K562 (cell line): ENCODE results near the gene FASTKD1.

Experiments used
- CBX3 ChIP-seq, 2 experiments: IDR thresholded peaks; 1 replicate in 1 of 2; 2 replicates in 1 of 2; pipeline ENCODE4 v1.6.1; 2012; ENCODE audit warnings: inconsistent platforms in 2 of 2, low read length in 2 of 2, borderline replicate concordance in 1 of 2, control low read depth in 1 of 2
- FOS ChIP-seq: IDR thresholded peaks from 3 replicates; pipeline ENCODE4 v1.6.1; 2011; ENCODE audit not compliant: insufficient read length; ENCODE audit errors: extremely low read depth
- POLR2A ChIP-seq: fragments of 450-650 bp; conservative IDR thresholded peaks from 2 replicates; pipeline ENCODE4 v1.6.1; 2016
- REST ChIP-seq, 2 experiments: fragments of 450-650 bp; formaldehyde crosslinking in 1 of 2; IDR thresholded peaks; 2 replicates each; pipeline versions ENCODE4 v1.4.0 to v1.6.1; 2014 to 2020; ENCODE audit warnings: mild to moderate bottlenecking in 2 of 2, borderline replicate concordance in 1 of 2, low read depth in 1 of 2
- SRF ChIP-seq, 2 experiments: fragments of 250-450, 450-650 bp in 1 of 2; sonication (Bioruptor Pico) in 1 of 2; sonication (generic) in 1 of 2; formaldehyde crosslinking; IDR thresholded peaks; 2 replicates each; pipeline versions ENCODE4 v1.5.0 to v1.5.1; 2020 to 2022; ENCODE audit warnings: mild to moderate bottlenecking in 1 of 2, missing genetic modification reagents in 1 of 2

DNA sequence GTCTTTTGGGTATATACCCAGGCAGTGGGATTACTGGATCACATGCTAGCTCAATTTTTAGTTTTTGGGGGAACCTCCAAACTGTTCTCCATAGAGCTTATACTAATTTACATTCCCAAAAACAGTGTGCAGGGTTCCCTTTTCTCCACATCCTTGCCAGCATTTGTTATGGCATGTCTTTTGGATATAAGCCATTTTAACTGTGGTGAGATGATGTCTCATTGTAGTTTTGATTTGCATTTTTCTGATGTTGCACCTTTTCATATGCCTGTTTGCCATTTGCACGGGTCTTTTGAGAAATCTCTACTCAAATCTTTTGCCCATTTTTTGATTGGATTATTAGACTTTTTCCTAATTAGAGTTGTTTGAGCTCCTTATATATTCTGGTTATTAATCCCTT is 8.0 kb downstream of the FASTKD1 start:
- no peak for TF ChIP-seq REST (IDR thresholded peaks at IDR 0.05; ENCODE audit: borderline replicate concordance)
- TF ChIP-seq REST (CRISPR knock-in tag; IDR thresholded peaks at IDR 0.05; ENCODE audit: low read depth), result no peak
- no peak for TF ChIP-seq SRF (CRISPR knock-in tag; IDR thresholded peaks at IDR 0.05)
- no peak for TF ChIP-seq POLR2A
- no peak for TF ChIP-seq FOS
- no peak for TF ChIP-seq CBX3 (IDR thresholded peaks at IDR 0.05; ENCODE audit: borderline replicate concordance in 1 of 2, low read length in 2 of 2)
